BE2C (cell line): ENCODE results near the gene RRP8.
A peak's percentile ranks its signal among the peaks of the same experiment; 100 is the strongest.

Source experiments
- DNase-seq: peaks from one replicate; pipeline ENCODE4 v3.0.0-alpha.2; 2020
- H3K27me3 ChIP-seq: fragments of 250-450 bp; sonication (Bioruptor Pico); 2 replicates; pipeline ENCODE4 v1.5.1; 2020; ENCODE audit warnings: mild to moderate bottlenecking
- H3K36me3 ChIP-seq: fragments of 250-450 bp; sonication (Bioruptor Pico); 2 replicates; pipeline ENCODE4 v1.5.1; 2020; ENCODE audit warnings: mild to moderate bottlenecking
- H3K4me1 ChIP-seq: fragments of 250-450 bp; sonication (Bioruptor Pico); 2 replicates; pipeline ENCODE4 v1.5.1; 2020
- H3K4me3 ChIP-seq: 2 replicates; pipeline ENCODE4 v1.5.1; 2011; ENCODE audit warnings: low read depth, low read length
- H3K9me3 ChIP-seq: fragments of 250-450 bp; sonication (Bioruptor Pico); 2 replicates; pipeline ENCODE4 v1.5.1; 2020
- TF ChIP-seq, protein P1 (sequence below): IDR thresholded peaks from 2 replicates; pipeline ENCODE4 v1.5.1; 2012; ENCODE audit warnings: mild to moderate bottlenecking, low read depth, low read length

The RRP8 gene

DNA sequence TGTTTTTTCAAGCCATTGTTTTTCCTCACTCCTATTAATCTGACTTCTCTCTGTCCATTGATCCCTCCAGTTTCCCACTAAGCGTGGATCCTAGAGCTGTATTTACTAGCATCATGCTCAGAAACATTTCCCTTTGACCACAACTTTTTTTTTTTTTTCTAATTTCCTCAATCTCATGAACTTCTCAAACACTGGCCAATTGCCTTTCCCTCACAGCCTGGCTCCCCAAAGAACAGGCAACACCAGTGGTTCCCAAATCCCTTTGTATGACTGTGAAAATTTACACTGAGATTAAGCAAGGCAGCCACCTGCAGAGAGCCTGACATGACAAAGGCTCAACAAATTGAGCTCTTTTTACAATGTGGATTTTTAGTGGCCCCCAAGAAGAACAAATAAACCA lies 17.2 kb upstream of the RRP8 start:
- no peak overlapping the region for H3K4me3 ChIP-seq
- no peak for DNase-seq
- H3K27me3 ChIP-seq = no peaks in the 10 kb centered on the region
- H3K9me3 ChIP-seq = no peaks in the 10 kb centered on the region
- TF ChIP-seq, protein P1, sequence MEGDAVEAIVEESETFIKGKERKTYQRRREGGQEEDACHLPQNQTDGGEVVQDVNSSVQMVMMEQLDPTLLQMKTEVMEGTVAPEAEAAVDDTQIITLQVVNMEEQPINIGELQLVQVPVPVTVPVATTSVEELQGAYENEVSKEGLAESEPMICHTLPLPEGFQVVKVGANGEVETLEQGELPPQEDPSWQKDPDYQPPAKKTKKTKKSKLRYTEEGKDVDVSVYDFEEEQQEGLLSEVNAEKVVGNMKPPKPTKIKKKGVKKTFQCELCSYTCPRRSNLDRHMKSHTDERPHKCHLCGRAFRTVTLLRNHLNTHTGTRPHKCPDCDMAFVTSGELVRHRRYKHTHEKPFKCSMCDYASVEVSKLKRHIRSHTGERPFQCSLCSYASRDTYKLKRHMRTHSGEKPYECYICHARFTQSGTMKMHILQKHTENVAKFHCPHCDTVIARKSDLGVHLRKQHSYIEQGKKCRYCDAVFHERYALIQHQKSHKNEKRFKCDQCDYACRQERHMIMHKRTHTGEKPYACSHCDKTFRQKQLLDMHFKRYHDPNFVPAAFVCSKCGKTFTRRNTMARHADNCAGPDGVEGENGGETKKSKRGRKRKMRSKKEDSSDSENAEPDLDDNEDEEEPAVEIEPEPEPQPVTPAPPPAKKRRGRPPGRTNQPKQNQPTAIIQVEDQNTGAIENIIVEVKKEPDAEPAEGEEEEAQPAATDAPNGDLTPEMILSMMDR = no peak
- H3K36me3 ChIP-seq = no peaks in the 10 kb centered on the region
- no peaks in the 10 kb centered on the region for H3K4me1 ChIP-seq

- TF ChIP-seq, protein P1 = no peak
- H3K27me3 ChIP-seq = no peaks in the 10 kb centered on the region
- no peaks in the 10 kb centered on the region for H3K4me1 ChIP-seq
- DNase-seq = peak; percentile 84
- no peaks in the 10 kb centered on the region for H3K9me3 ChIP-seq
- H3K36me3 ChIP-seq = no peaks in the 10 kb centered on the region
- H3K4me3 ChIP-seq = peak within 1 kb of the TSS; percentile 84
Measured at GRCh38 chr11:6619004-6619745, 15.8 kb upstream of the RRP8 start, which contains the start of gene TPP1. TPP1 (minus strand) TSS chr11:6619422; CDS start chr11:6619400, 22 bp downstream.

DNA sequence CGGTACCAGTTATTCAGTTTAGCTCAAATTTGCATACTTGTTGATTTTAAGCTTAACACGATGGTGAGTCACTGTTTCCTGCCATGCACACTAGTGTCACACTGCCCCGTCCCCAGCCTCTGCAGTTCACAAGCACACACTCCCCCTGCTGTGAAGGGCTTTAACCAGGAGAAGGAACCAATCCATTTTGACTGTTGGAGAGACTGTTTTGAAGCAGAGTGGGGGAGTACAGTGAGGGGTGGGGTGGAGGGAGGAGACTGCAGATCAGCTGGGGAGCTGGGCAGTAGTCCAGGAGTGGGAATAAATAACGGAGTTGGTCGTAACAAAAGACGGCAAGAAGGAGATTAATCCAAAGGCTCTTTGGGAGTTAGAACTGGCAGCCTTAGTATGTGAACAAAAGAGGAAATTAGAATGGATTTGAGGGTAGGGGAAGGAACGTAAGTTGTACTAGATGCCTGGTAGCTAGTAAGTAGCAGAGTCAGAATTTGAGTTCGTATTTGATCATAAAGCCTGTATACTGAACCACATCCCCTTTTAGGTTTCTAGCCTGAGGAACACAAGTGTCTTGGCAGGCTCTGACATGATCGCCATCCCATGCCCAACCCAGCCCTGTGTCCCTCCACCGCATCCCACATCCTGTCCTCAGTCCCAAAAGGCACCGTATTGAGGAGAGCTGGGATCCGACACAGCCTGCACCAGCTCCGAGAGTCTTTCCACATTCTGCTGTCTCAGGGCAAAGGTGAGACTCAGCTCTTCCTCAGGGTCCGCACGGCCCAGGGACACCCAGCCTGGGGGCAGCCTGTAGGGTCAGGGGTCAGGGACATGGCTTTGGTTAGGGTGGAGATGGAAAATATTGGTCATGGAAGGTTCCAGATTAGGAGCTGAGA lies 14.9 kb upstream of the RRP8 start:
- H3K4me1 ChIP-seq = no peaks in the 10 kb centered on the region
- H3K36me3 ChIP-seq = no peaks in the 10 kb centered on the region
- no peaks in the 10 kb centered on the region for H3K27me3 ChIP-seq
- peak overlapping the region; percentile 84 for H3K4me3 ChIP-seq
- no peaks in the 10 kb centered on the region for H3K9me3 ChIP-seq
- no peak for DNase-seq
- TF ChIP-seq, protein P1 = no peak

- TF ChIP-seq, protein P1 = no peak
- H3K4me3 ChIP-seq = no peak overlapping the region
- no peak for DNase-seq
- no peaks in the 10 kb centered on the region for H3K9me3 ChIP-seq
- no peaks in the 10 kb centered on the region for H3K4me1 ChIP-seq
- no peaks in the 10 kb centered on the region for H3K36me3 ChIP-seq
- H3K27me3 ChIP-seq = no peaks in the 10 kb centered on the region
Measured at GRCh38 chr11:6617315-6617781, 13.9 kb upstream of the RRP8 start.

DNA sequence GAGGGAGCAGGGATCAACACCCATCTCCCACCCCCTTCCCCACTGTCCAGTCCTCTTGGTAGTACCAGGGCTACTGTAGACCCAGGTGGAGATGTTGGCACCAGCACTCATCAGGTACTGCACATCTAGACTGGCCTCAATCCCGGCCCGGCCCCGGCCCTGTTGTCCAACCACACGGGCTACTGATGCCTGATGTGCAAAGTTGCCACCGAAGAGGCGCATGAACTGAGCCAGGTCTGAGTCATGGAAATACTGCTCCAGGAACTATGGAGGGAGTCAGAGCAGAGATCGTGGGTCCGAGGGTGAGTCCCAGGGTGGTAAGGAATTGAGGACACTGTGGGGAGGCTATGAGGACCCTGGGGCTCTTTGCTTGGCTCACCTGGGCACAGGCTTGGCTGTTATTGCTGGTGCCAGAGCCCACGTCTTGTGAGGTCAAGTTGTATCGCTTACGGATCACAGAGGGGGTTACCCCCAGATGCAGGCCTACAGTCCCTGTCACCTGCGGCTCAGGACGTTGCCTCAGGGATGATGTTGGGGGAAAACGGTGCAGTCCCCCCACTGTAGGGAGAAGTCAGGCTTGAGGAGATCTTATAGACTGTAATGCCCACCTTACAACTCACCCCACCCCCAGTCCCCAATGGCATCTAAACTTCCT lies 13.3 kb upstream of the RRP8 start:
- TF ChIP-seq, protein P1 = no peak
- Histone ChIP-seq H3K27me3 (no peaks in the 10 kb centered on the region), H3K4me1 (no peaks in the 10 kb centered on the region), H3K4me3 (no peak overlapping the region), H3K9me3 (no peaks in the 10 kb centered on the region), H3K36me3 (no peaks in the 10 kb centered on the region)
- no peak for DNase-seq
